ENCODE measurements around the gene MICOS13. TPM values are rescaled to one million over a fixed set of nuclear protein-coding genes. Genes with fewer than 3 reads are reported as not detected.

MICOS13 gene
- total RNA-seq, 1 experiment from 2014 or later = 32.5 TPM

DNA sequence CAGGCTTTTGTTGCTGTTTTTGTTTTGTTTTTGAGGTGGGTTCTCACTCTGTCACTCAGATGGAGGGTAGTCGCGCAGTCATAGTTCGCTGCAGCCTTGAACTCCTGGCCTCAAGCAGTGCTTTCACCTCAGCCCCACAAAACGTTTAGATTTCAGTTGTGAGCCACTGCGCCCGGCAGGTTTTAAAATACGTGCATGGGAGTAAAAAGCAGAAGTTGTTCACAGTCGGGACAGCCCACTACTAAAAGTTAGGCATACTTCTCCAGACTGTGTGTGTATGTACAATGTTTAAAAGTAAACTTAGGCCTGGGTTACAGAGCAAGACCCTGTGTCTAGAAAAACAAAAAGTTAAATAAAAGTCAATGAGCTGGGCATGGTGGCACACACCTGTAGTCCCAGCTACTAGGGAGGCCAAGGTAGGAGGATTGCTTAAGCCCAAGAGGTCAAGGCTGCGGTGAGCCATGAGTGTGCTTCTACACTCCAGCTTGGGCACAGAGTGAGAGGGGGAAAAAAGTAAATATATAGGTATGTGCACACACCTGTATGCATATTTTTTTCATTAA lies 51.3 kb downstream of the MICOS13 start (continued):
- TF ChIP-seq, protein P1, sequence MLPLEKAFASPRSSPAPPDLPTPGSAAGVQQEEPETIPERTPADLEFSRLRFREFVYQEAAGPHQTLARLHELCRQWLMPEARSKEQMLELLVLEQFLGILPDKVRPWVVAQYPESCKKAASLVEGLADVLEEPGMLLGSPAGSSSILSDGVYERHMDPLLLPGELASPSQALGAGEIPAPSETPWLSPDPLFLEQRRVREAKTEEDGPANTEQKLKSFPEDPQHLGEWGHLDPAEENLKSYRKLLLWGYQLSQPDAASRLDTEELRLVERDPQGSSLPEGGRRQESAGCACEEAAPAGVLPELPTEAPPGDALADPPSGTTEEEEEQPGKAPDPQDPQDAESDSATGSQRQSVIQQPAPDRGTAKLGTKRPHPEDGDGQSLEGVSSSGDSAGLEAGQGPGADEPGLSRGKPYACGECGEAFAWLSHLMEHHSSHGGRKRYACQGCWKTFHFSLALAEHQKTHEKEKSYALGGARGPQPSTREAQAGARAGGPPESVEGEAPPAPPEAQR (CRISPR knock-in tag; IDR thresholded peaks at IDR 0.05) = no peak
- TF ChIP-seq KAT7 (CRISPR knock-in tag; IDR thresholded peaks at IDR 0.05; ENCODE audit: borderline replicate concordance) (no peak), JAZF1 (CRISPR knock-in tag; IDR thresholded peaks at IDR 0.05) (no peak), ZNF317 (CRISPR knock-in tag; IDR thresholded peaks at IDR 0.05; ENCODE audit: borderline replicate concordance, low read depth) (no peak), TEAD4 (CRISPR knock-in tag; IDR thresholded peaks at IDR 0.05) (no peak), NR3C1 (CRISPR knock-in tag; conservative IDR thresholded peaks at IDR 0.05; ENCODE audit: low read depth) (no peak), MYBL2 (CRISPR knock-in tag; IDR thresholded peaks at IDR 0.05) (no peak)
- TF ChIP-seq, protein P2, sequence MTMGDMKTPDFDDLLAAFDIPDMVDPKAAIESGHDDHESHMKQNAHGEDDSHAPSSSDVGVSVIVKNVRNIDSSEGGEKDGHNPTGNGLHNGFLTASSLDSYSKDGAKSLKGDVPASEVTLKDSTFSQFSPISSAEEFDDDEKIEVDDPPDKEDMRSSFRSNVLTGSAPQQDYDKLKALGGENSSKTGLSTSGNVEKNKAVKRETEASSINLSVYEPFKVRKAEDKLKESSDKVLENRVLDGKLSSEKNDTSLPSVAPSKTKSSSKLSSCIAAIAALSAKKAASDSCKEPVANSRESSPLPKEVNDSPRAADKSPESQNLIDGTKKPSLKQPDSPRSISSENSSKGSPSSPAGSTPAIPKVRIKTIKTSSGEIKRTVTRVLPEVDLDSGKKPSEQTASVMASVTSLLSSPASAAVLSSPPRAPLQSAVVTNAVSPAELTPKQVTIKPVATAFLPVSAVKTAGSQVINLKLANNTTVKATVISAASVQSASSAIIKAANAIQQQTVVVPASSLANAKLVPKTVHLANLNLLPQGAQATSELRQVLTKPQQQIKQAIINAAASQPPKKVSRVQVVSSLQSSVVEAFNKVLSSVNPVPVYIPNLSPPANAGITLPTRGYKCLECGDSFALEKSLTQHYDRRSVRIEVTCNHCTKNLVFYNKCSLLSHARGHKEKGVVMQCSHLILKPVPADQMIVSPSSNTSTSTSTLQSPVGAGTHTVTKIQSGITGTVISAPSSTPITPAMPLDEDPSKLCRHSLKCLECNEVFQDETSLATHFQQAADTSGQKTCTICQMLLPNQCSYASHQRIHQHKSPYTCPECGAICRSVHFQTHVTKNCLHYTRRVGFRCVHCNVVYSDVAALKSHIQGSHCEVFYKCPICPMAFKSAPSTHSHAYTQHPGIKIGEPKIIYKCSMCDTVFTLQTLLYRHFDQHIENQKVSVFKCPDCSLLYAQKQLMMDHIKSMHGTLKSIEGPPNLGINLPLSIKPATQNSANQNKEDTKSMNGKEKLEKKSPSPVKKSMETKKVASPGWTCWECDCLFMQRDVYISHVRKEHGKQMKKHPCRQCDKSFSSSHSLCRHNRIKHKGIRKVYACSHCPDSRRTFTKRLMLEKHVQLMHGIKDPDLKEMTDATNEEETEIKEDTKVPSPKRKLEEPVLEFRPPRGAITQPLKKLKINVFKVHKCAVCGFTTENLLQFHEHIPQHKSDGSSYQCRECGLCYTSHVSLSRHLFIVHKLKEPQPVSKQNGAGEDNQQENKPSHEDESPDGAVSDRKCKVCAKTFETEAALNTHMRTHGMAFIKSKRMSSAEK (CRISPR knock-in tag; IDR thresholded peaks at IDR 0.05; ENCODE audit: borderline replicate concordance) = no peak
- TF ChIP-seq, protein P3, sequence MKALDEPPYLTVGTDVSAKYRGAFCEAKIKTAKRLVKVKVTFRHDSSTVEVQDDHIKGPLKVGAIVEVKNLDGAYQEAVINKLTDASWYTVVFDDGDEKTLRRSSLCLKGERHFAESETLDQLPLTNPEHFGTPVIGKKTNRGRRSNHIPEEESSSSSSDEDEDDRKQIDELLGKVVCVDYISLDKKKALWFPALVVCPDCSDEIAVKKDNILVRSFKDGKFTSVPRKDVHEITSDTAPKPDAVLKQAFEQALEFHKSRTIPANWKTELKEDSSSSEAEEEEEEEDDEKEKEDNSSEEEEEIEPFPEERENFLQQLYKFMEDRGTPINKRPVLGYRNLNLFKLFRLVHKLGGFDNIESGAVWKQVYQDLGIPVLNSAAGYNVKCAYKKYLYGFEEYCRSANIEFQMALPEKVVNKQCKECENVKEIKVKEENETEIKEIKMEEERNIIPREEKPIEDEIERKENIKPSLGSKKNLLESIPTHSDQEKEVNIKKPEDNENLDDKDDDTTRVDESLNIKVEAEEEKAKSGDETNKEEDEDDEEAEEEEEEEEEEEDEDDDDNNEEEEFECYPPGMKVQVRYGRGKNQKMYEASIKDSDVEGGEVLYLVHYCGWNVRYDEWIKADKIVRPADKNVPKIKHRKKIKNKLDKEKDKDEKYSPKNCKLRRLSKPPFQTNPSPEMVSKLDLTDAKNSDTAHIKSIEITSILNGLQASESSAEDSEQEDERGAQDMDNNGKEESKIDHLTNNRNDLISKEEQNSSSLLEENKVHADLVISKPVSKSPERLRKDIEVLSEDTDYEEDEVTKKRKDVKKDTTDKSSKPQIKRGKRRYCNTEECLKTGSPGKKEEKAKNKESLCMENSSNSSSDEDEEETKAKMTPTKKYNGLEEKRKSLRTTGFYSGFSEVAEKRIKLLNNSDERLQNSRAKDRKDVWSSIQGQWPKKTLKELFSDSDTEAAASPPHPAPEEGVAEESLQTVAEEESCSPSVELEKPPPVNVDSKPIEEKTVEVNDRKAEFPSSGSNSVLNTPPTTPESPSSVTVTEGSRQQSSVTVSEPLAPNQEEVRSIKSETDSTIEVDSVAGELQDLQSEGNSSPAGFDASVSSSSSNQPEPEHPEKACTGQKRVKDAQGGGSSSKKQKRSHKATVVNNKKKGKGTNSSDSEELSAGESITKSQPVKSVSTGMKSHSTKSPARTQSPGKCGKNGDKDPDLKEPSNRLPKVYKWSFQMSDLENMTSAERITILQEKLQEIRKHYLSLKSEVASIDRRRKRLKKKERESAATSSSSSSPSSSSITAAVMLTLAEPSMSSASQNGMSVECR (CRISPR knock-in tag; IDR thresholded peaks at IDR 0.05; ENCODE audit: borderline replicate concordance) = no peak
- TF ChIP-seq, protein P4, sequence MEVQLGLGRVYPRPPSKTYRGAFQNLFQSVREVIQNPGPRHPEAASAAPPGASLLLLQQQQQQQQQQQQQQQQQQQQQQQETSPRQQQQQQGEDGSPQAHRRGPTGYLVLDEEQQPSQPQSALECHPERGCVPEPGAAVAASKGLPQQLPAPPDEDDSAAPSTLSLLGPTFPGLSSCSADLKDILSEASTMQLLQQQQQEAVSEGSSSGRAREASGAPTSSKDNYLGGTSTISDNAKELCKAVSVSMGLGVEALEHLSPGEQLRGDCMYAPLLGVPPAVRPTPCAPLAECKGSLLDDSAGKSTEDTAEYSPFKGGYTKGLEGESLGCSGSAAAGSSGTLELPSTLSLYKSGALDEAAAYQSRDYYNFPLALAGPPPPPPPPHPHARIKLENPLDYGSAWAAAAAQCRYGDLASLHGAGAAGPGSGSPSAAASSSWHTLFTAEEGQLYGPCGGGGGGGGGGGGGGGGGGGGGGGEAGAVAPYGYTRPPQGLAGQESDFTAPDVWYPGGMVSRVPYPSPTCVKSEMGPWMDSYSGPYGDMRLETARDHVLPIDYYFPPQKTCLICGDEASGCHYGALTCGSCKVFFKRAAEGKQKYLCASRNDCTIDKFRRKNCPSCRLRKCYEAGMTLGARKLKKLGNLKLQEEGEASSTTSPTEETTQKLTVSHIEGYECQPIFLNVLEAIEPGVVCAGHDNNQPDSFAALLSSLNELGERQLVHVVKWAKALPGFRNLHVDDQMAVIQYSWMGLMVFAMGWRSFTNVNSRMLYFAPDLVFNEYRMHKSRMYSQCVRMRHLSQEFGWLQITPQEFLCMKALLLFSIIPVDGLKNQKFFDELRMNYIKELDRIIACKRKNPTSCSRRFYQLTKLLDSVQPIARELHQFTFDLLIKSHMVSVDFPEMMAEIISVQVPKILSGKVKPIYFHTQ (CRISPR knock-in tag; IDR thresholded peaks at IDR 0.05) = no peak

DNA sequence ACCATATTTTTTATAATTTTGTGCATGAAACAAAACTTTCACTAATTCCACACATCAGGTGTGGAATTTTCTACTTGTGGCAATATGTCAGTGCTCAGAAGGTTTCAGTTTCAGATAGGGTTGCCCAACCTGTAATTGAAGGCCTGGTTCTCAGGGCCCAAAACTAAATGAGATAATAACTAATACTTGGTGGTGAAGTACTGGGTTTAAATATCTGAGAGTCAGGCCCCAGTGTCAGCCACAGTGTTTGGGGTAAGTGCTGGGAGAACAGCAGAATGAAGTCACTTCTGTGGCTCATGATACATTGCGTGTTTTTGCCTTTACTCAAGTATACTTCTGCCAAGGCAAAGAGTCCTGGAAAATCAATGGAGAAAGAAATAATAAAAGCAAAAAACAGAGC lies 51.9 kb downstream of the MICOS13 start:
- H3K36me3 Mint-ChIP-seq = peaks cover 48% of the 10 kb centered on the region
- H3K27ac Mint-ChIP-seq = peak overlapping the region; percentile 36; the same call in 1 of the 2 replicates
- CTCF ChIA-PET = no interaction called here
- DNase-seq (ENCODE audit: low spot score) (no peak), ATAC-seq (no peak)
- TF ChIP-seq, protein P5, sequence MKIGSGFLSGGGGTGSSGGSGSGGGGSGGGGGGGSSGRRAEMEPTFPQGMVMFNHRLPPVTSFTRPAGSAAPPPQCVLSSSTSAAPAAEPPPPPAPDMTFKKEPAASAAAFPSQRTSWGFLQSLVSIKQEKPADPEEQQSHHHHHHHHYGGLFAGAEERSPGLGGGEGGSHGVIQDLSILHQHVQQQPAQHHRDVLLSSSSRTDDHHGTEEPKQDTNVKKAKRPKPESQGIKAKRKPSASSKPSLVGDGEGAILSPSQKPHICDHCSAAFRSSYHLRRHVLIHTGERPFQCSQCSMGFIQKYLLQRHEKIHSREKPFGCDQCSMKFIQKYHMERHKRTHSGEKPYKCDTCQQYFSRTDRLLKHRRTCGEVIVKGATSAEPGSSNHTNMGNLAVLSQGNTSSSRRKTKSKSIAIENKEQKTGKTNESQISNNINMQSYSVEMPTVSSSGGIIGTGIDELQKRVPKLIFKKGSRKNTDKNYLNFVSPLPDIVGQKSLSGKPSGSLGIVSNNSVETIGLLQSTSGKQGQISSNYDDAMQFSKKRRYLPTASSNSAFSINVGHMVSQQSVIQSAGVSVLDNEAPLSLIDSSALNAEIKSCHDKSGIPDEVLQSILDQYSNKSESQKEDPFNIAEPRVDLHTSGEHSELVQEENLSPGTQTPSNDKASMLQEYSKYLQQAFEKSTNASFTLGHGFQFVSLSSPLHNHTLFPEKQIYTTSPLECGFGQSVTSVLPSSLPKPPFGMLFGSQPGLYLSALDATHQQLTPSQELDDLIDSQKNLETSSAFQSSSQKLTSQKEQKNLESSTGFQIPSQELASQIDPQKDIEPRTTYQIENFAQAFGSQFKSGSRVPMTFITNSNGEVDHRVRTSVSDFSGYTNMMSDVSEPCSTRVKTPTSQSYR (CRISPR knock-in tag; IDR thresholded peaks at IDR 0.05) = no peak
- TF ChIP-seq TEAD1 (CRISPR knock-in tag; IDR thresholded peaks at IDR 0.05) = no peak
- no peak for TF ChIP-seq ZNF416 (CRISPR knock-in tag; IDR thresholded peaks at IDR 0.05)
- no peaks in the 10 kb centered on the region for H3K9me3 Mint-ChIP-seq
- POLR2A ChIA-PET = no interaction called here
- H3K4me3 Mint-ChIP-seq = no peak overlapping the region
- H3K4me1 Mint-ChIP-seq = peaks cover 30% of the 10 kb centered on the region
- no peaks in the 10 kb centered on the region for H3K27me3 Mint-ChIP-seq (ENCODE audit: low read depth)
